ENCODE results near the gene PLCG1.

DNA sequence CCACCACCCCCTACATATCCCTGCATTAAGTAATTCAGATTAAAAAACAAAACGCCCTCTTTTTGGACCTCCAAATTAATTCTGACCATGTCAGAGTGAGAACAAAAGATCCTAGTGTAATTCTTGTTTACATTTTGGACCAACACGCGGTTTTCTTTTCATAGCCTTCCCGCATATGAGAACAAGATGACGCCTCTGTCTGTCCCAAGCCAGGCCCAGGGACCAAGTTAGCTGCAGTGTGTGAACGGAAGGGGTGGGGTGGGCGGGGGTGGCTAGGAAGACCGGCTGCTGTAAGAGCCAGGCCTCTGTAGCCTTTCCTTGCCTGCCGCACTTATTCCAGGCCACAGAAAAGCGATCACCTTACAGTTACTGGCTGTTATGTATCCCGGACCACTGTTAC, 68.0 kb downstream of the PLCG1 start:
- TF ChIP-seq POLR2A (IDR thresholded peaks at IDR 0.05; ENCODE audit: low read depth, low read length) (no peak), TAF1 (IDR thresholded peaks at IDR 0.05; ENCODE audit: low read depth, low read length) (no peak), POLR2AphosphoS5 (IDR thresholded peaks at IDR 0.05; ENCODE audit: low read depth, low read length) (no peak), SPI1 (IDR thresholded peaks at IDR 0.05; ENCODE audit: low read depth, low read length) (no peak), PAX5 (IDR thresholded peaks at IDR 0.05; ENCODE audit: insufficient read depth, low read length, severe bottlenecking) (no peak)

Data from GM12891 (cell line).